K562 (cell line): ENCODE data around the gene SF3A2. TPM values are rescaled to one million over a fixed set of nuclear protein-coding genes. Genes with fewer than 3 reads are reported as not detected.

ENCODE experiments used
- ADNP ChIP-seq: fragments of 200-800 bp; sonication (Bioruptor generic); IDR thresholded peaks from 2 replicates; pipeline ENCODE4 v1.6.1; 2016; ENCODE audit warnings: missing genetic modification characterization, missing compliant biosample characterization
- BMI1 ChIP-seq: fragments of 150-350 bp; IDR thresholded peaks from 2 replicates; pipeline ENCODE4 v1.6.1; 2014; ENCODE audit warnings: low read length
- CBX1 ChIP-seq: sonication (generic); IDR thresholded peaks from 2 replicates; pipeline ENCODE4 v1.6.1; 2016; ENCODE audit warnings: antibody characterized with exemption, low read depth, mild to moderate bottlenecking
- DIDO1 ChIP-seq: fragments of 450-650 bp; IDR thresholded peaks from 2 replicates; pipeline ENCODE4 v1.6.1; 2016; ENCODE audit warnings: low read depth, missing biosample characterization, missing genetic modification characterization
- DLX4 ChIP-seq: fragments of 250-450 bp; sonication (Bioruptor Pico); IDR thresholded peaks from 2 replicates; pipeline ENCODE4 v1.6.1; 2021; ENCODE audit warnings: mild to moderate bottlenecking
- HDAC1 ChIP-seq, 2 experiments: fragments of 450-650 bp; IDR thresholded peaks; 2 replicates each; pipeline ENCODE4 v1.6.1; 2016 to 2017; ENCODE audit warnings: inconsistent platforms in 1 of 2, mild to moderate bottlenecking in 1 of 2, moderate library complexity in 1 of 2
- HNRNPH1 ChIP-seq: fragments of 200-400 bp; formaldehyde crosslinking; optimal IDR thresholded peaks from 2 replicates; pipeline ENCODE3; 2017; ENCODE audit warnings: low read depth, mild to moderate bottlenecking, low read length, moderate library complexity
- KLF6 ChIP-seq: fragments of 250-450 bp; sonication (Bioruptor Pico); IDR thresholded peaks from 2 replicates; pipeline ENCODE4 v1.4.0; 2020; ENCODE audit warnings: mild to moderate bottlenecking, moderate library complexity, borderline replicate concordance
- MCM3 ChIP-seq: fragments of 450-650 bp; IDR thresholded peaks from 2 replicates; pipeline ENCODE4 v1.6.1; 2016
- MTA2 ChIP-seq: fragments of 450-650 bp; IDR thresholded peaks from 2 replicates; pipeline ENCODE4 v1.6.1; 2016; ENCODE audit warnings: low read depth
- PHB2 ChIP-seq: fragments of 450-650 bp; IDR thresholded peaks from 2 replicates; pipeline ENCODE4 v1.6.1; 2017; ENCODE audit warnings: low read depth
- TARDBP ChIP-seq: fragments of 450-650 bp; IDR thresholded peaks from 2 replicates; pipeline ENCODE4 v1.6.1; 2016
- XRCC3 ChIP-seq: fragments of 450-650 bp; IDR thresholded peaks from 2 replicates; pipeline ENCODE4 v1.6.1; 2017; ENCODE audit warnings: mild to moderate bottlenecking, moderate library complexity
- ZMIZ1 ChIP-seq, 2 experiments: fragments of 150-350 bp in 1 of 2; IDR thresholded peaks; 2 replicates each; pipeline ENCODE4 v1.6.1; 2012 to 2016; ENCODE audit warnings: low read depth in 2 of 2, low read length in 2 of 2, mild to moderate bottlenecking in 1 of 2, moderate library complexity in 1 of 2
- ZNF280B ChIP-seq: fragments of 250-450 bp; sonication (Bioruptor Pico); IDR thresholded peaks from 2 replicates; pipeline ENCODE4 v1.5.1; 2021; ENCODE audit warnings: mild to moderate bottlenecking
- ZNF511 ChIP-seq: sonication (generic); formaldehyde crosslinking; IDR thresholded peaks from 2 replicates; pipeline ENCODE4 v1.8.0; 2022; ENCODE audit warnings: mild to moderate bottlenecking, missing genetic modification reagents
- ZNF518B ChIP-seq: fragments of 250-450 bp; sonication (Bioruptor Pico); IDR thresholded peaks from 2 replicates; pipeline ENCODE4 v1.5.0; 2021; ENCODE audit warnings: mild to moderate bottlenecking, moderate library complexity
- ZNF644 ChIP-seq: fragments of 200-800 bp; sonication (Bioruptor generic); IDR thresholded peaks from 2 replicates; pipeline ENCODE4 v1.6.1; 2016; ENCODE audit warnings: low read depth, missing genetic modification characterization, missing compliant biosample characterization
- ZNF778 ChIP-seq: fragments of 450-650 bp; formaldehyde crosslinking; IDR thresholded peaks from 2 replicates; pipeline ENCODE4 v1.4.0; 2020; ENCODE audit warnings: mild to moderate bottlenecking, moderate library complexity
- polyA plus RNA-seq, 8 experiments: library from polyadenylated mRNA; depleted of rRNA in 4 of 8; stranded (reverse) in 5 of 8; unstranded in 3 of 8; fragments of >200 nt; fragmentation: Nextera tagmentation in 2 of 8; fragmentation: Illumina TruSeq in 1 of 8; extraction: Ambion mirVana in 2 of 8; extraction: Trizol in 1 of 8; gene quantifications; 2 replicates each; pipeline versions ENCODE4 v1.2.1 to v1.2.3, GENCODE V29; 2011 to 2014; ENCODE audit warnings: inconsistent platforms in 1 of 8, missing spikeins in 1 of 8
- total RNA-seq, 7 experiments: library from RNA; depleted of rRNA in 6 of 7; stranded (reverse); fragments of >200 nt in 6 of 7; fragmentation: Illumina TruSeq in 2 of 7; extraction: Trizol in 2 of 7; gene quantifications; 2 replicates each; pipeline versions ENCODE4 v1.2.1 to v1.2.3, GENCODE V29; 2011 to 2021; ENCODE audit warnings: low replicate concordance in 1 of 7

Gene SF3A2
- total and polyA plus RNA-seq, 9 of the 15 experiments (the other 6 are each of a cell fraction or from before 2014, with no cell fraction given) = 0.17 to 194 (median 22.8) TPM

GRCh38 chr19:2269244-2270156, 32.9 kb downstream of the SF3A2 start (continued):
- TF ChIP-seq ZNF518B (CRISPR knock-in tag) (no peak), MTA2 (no peak), KLF6 (no peak), BMI1 (no peak), ZNF644 (tag) (peak; percentile 92), TARDBP (no peak), ADNP (no peak), CBX1 (peak; percentile 95), MCM3 (no peak), ZNF280B (CRISPR knock-in tag) (no peak), ZNF778 (CRISPR knock-in tag) (no peak), ZNF511 (CRISPR knock-in tag) (peak; percentile 66; the same call in 1 of the 2 replicates), DIDO1 (no peak), DLX4 (CRISPR knock-in tag) (no peak), ZMIZ1 (IDR thresholded peaks at IDR 0.05; ENCODE audit: low read depth in 2 of 2, low read length in 2 of 2) (peak in 1 of 2 experiments; percentile 87; a peak in 2 of 4 replicates), HDAC1 (IDR thresholded peaks at IDR 0.05) (peak in 1 of 2 experiments; percentile 76; a peak in 2 of 4 replicates), HNRNPH1 (no peak), XRCC3 (no peak), PHB2 (no peak)
